ENCODE data around the gene CARF.
A peak's percentile ranks its signal among the peaks of the same experiment; 100 is the strongest.
"Not testable (repeated sequence)": the region's sequence is repeated elsewhere in the genome, so short reads cannot be mapped to it uniquely, and the experiment has no call there.

The CARF gene

DNA sequence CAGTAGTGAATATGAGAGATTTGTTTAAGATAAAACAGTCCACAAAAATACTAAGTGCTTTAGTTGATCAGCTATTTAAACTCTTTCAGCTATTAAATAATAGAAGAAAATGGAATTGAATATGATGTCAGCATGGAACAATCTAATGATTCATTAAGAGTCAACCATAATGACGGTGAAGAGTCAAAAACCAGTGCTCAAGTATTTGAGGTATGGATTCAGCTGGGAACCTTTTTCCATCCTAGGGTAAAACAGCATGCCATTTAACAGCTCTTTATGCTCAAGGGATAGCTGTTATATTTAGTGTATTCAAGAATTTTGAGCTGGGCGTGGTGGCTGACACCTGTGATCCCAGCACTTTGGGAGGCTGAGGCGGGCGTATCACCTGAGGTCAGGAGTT lies 29.7 kb downstream of the CARF start:
- DNase-seq: no peak

DNA sequence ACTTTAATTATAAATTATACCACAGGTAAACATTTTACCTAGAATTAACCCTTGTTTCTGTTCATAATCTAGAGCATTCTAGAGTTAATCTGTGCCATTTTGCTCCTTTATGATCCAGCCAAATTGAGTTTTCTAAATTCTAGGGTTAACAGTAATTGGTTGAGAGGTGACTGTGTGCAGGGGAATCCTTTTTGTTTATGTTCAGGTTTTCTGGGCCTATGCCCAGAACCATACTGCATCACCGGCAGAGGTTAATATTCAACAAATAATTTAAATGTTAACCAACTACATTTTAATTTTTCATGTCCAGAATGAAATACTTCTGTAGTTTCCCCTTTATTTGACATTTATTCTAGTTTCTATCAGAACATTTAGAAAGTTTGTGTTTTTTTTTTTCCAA lies 32.3 kb downstream of the CARF start:
- DNase-seq: no peak

DNA sequence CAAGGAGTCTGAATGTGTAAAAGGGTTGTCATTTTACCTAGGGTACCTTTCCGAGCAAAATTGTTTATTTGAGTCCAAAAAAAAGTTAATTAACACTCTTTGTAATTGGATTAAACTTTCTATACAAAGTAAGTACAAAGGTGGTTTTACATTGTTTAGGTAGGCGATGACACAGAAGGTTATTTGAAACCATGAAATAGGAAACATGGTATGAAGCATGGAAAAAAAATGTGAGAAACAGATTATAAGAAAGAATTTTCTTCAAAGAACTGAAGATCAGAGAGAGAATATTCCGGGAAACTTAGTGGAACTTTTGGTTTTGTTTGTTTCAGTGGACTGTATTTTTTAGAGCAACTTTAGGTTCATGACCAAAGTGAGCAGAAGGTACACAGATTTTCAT lies 32.7 kb downstream of the CARF start:
- no peak for DNase-seq

DNA sequence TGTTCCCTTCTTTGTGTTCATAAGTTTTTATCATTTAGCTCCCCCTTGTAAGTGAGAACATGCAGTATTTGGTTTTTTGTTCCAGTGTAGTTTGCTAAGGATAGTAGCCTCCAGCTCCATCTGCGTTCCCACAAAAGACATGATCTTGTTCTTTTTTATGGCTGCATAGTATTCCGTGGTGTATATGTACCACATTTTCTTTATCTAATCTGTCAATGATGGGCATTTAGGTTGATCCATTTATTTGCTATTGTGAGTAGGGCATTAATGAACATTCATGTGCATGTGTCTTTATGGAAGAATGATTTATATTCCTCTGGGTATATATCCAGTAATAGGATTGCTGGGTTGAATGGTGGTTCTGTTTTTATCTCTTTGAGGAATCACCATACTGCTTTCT lies 33.4 kb downstream of the CARF start:
- no peak for DNase-seq

DNA sequence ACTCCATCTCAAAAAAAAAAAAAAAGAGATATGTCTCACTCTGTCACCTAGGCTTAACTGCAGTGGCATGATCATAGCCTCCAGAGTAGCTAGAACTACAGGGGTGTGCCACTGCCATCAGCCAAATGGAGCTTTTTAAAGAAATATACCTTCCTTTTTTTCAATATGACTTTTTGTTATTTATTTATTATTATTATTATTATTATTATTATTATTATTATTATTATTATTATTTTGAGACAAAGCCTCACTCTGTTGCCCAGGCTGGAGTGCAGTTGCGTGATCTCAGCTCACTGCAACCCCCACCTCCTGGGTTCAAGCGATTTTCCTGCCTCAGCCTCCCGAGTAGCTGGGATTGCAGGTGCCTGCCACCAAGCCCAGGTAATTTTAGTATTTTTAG lies 37.3 kb downstream of the CARF start:
- DNase-seq: not testable (repeated sequence)

DNA sequence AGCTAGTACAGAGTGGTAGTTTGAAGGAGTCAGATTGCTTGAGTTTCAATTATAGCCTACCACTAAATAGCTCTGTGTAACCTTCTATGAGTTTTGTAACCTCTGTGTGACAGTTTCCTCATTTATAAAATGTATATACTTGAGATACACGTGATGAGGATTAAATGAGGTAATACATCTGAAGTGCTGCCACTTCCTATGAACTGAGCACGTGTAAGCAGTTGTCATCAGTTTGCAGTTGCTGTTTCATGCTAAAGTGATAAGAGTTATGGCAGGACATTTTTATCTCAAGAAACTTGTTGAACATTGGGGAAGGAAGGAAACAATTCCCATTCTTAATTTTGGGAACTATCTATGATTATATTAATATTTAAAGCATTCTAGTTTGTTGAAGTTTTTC lies 38.5 kb downstream of the CARF start:
- DNase-seq: no peak

DNA sequence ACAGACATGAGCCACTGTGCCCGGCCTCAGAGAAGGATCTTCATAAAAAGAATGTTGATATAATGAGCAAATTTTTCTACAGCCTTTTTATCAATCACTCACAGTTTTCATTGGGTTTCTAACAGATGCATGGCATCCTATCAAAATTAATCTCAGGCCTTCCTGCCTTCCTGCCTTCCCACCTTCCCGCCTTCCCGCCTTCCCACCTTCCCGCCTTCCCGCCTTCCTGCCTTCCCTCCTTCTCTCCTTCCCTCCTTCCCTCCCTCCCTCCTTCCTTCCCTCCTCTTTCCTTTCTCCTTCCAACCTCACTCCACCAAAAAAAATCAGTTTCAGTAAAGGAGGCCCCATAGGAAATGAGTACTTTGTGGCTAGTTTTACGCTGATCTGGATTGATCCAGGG lies 48.4 kb downstream of the CARF start:
- no peak for DNase-seq

DNA sequence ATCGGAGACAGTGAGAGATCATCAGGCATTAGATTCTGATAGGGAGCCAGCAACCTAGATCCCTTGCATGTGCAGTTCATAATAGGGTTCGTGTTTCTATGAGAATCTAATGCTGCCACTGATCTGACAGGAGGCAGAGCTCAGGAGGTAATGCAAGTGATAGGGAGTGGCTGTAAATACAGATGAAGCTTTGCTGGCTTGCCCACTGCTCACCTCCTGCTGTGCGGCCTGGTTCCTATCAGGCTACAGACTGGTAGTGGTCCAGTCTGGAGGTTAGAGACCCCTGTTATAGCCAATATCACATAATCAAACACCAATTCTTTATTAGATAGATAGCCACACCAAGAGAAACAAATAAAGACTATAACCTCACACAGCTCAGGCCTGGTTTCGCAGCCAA lies 51.6 kb downstream of the CARF start:
- no peak for DNase-seq

DNA sequence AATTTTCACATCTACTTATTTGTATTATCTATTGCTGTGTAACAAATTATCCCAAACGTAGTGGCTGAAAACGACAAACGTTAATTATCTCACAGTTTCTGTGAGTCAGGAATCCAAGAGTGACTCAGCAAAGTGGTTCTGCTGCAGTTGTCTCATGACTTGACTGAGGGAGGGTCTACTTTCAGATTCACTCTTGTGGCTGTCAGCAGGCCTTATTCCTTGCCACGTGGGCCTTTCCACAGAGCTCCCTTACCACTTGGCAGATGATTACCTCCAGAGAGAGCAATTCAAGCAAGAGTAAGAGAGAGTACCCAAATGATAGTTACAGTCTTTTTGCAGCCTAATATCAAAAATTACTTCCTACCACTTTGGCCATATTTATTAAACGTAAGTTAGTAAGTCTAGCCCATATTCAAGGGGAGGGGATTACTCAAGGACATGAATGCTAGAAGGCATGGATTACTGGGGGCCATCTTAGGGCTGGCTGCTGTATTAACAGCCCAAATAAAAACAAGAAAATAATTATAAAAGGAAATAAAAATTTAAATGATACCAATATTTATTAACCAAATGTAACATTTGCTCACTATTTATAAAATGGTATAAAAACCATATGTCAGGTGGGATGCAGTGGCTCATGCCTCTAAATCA lies 53.9 kb downstream of the CARF start:
- DNase-seq: no peak

DNA sequence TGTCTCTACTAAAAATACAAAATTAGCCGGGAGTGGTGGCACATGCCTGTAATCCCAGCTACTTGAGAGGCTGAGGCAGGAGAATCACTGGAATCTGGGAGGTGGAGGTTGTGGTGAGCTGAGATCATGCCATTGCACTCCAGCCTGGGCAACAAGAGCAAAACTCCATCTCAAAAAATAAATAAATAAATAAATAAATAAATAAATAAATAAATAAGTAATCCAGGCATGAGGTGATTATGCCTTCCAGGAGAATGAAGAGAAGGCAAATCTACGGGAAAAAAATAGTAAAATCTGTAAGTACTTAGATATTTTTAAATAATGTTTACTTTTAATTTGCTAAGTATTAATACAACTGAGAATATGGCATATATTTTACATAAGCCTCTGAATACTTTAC lies 57.3 kb downstream of the CARF start:
- not testable (repeated sequence) for DNase-seq

DNA sequence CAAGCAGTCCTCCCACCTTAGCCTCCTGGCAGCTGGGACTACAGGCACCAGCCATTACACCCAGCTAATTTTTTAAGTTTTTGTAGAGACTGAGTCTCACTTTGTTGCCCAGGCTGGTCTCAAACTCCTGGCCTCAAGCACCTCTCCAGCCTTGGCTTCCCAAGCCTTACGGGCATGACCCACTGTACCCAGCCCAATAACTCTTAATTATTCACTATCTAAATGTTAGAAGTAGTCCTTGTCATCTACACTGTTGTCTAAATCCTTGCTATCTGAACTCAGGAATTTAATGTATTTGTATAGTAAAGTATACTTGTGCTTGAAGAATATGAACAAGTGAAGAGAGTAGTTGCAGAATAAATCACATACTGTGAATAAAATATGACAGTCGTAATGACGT lies 64.7 kb downstream of the CARF start:
- DNase-seq: no peak

DNA sequence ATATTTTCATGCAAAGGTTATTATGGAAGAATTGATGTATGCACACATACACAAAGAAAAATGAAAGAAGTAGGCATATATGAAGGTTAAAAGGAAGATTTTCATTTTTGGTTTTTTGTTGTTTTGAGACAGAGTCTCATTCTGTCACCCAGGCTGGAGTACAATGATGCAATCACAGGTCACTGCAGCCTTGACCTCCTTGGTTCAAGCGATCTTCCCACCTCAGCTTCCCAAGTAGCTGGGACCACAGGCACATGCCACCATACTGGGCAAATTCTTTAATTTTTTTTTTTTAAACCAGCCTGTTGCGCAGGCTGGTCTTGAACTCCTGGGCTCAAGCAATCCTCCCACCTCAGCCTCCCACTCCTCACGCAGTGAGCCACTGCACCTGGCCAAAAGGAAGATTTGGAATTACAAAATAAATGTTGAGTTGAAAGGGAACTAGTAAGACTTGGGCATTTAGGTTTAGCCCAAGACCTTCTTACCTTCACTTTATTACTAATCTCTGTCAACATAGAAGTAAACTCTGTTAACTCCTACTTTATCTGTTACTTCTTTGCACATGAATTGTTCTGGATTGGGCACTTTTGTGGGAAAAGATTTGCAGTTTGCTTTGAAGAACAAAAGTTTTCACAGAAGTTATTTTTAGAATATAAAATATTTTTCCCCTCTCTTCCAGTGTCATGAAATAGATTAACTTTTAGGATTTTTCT lies 70.9 kb downstream of the CARF start:
- DNase-seq: no peak

DNA sequence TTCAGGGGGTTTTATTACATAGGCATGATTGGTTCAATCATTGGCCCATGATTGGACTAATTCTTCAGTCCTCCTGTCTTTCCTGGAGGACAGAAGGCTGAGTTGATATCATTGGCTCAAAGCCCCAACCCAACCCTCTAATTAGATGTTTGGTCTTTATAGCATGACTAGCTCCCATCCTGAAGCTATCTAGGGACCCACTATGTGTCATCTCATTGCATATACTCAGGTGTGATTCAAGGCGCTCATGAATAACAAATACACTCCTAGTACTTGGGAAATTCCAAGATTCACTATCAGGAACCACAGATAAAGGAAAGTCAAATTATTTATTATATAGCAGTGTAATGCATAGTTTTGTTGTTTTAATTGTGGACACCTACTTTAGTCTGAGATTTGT lies 77.7 kb downstream of the CARF start:
- no peak for DNase-seq

DNA sequence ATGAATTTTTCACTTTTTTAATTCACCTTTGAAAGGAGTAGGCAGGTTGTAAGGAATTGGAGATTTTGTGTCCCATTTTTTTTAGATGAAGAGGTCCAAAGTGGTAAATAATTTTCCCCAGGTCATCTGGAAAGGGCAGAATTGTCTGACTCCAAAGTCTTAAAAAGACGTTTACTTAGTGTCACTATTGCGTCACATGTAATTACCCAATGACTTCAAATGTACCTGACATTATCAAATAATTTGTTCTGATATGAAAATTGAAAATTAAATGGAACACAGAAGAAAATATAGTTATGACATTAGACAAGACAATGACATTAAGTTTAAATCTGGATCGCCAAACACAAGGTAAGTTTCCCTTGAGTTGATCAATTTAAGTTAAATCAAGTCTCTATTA lies 78.4 kb downstream of the CARF start:
- DNase-seq: no peak

DNA sequence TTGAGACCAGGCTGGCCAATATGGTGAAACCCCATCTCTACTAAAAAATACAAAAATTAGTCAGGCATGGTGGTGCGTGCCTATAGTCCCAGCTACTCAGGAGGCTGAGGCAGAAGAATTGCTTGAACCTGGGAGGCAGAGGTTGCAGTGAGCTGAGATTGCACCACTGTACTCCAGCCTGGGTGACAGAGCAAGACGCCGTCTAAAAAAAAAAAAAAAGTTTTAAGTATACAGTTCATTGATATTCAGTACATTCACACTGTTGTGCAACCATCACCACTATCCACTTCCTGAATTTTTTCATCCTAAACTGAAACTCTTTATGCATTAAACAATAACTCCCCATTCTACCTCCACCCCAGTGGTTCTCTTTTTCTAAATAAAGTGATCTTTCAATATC lies 85.0 kb downstream of the CARF start:
- DNase-seq: not testable (repeated sequence)

DNA sequence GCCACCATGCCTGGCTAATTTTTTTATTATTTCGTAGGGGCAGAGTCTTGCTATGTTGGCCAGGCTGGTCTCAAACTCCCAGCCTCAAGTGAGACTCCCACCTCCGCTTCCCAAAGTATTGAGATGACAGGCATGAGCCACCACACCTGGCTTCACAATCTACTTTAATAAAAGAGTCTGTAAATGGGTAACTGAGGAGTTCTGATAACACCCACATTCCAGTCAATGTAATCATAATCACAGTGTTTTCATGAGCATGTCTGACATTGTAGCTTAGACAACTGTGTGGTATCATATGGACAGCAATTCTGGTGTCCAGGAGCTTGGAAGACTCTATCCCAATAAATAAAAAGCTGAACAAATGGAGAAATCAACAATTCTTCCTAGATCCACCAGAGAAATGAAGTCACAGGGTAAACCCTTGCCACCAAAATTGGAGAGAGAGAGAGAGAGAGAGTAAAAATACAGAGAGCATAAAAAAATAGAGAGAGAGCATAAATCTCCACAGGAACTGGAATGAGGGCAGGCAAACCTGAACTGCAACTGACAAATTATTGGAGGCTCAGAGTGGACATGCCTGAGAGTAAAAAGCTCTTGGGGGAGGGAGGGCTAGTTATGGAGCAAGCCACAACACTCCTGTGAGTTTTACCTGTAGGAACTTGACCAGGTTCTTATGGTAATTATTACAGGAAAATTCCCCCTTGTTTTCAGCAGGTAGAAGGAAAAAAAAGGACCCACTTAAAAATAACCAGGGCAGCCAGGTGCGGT lies 90.2 kb downstream of the CARF start:
- no peak for DNase-seq

DNA sequence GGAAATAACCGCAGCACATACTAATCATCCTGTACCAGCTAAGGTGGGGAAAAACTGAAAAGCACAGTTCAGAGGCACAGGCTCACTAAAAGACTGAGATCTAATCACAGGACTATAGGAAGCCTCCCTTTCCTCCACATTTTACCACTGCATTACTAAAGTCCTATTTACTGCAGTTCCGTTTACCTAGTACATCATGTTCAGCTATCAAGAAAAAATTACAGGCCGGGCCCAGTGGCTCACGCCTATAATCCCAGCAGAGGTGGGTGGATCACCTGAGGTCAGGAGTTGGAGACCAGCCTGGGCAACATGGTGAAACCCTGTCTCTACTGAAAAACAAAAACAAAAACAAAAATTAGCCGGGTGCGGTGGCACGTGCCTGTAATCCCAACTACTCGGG lies 91.6 kb downstream of the CARF start:
- DNase-seq: no peak

DNA sequence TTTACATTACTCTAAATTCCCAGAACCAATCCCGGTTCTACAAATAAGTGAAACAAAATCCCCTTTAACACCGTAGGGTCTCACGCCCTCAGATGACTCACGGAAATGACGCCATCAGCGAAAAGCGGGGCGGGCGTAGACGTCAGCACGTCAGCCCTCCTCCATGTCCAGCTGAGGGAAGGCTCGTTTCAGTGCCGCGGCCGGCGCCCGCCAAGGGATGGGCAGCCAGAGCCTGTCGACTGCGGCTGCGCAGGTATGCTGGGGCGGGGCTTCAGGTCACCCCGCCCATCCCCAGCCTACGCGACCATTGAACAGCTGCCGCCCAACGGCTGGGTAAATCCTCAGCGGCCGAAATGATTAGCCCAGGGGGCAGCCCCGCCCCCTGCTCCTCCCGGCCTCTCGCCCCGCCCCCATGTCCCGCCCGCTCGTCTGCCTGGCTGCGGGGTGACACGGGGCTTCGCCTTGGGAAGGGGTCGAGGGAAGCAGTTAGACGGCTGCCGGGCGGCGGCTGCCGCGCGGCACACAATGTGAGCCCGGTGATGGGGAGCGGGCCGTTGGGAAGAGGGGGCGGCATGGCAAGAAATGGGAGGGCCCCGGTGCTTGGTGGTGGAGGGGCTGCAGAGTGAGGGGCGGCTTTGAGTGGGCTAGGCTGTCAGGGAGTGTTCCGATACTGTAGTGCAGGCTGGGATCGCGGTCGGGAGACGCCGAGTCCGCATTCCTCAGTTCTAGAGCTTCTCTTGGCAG lies 102.6 kb downstream of the CARF start, which contains the start of gene NBEAL1:
Gene NBEAL1, plus strand, starts transcription at position 420 of the 744 bp plus-strand sequence. CDS start 1,510 bp downstream, outside the sequence.
- peak; percentile 97 for DNase-seq

DNA sequence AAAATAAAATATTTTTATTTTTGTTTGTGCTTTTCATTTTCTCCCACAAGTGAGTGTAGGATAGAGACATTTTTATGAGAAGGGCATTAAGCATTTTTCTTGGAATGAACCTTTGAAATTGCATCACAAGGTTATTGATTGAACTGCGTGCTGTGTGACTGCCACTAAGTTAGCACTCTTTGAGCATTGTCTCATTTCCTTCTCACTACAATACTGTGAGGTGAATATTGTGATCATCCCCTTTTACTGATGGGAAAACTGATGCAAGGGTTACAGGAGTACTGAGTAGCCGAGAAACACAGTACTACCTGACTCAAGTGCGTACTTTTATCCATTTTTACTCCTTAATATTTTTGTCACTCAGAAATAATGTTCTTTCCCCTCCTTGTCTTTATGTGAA lies 104.6 kb downstream of the CARF start:
- no peak for DNase-seq

DNA sequence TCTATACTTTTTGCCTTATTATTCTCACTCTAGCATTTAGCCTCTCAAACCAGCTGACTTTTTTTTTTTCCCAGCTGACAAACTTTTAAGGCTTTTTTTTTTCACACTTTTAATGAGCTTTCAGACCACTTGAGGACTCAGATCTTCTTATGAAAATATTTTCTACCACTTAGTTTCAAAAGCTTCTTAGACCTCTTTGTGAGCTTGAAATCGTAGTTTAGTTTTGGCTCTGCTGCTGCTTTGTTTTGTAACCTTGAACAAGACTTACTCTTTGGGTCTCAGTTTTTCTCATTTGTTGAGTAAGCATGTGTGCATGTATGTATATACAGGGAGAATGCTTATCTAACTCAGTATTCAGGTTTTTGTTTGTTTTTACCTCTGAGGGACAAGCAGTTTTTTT lies 106.1 kb downstream of the CARF start:
- DNase-seq: no peak

DNA sequence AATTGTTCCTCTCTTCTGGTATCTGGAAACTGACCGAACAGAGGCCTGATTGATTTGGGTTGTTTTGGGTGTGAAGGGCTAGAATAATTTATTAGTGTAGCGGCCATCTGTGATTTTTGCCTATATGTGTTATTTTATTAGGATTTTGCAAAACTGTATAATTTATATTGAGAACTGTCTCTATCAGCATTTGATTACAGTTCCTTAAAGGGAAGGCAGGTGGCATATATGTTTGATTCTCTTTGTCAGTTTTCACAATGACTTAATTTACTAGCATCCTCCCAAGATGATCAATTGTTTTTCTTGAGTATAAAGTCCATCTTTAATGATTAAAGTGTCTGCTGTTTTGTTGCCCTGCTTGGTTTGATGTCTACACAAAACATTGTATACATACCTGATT lies 107.1 kb downstream of the CARF start:
- DNase-seq: no peak

DNA sequence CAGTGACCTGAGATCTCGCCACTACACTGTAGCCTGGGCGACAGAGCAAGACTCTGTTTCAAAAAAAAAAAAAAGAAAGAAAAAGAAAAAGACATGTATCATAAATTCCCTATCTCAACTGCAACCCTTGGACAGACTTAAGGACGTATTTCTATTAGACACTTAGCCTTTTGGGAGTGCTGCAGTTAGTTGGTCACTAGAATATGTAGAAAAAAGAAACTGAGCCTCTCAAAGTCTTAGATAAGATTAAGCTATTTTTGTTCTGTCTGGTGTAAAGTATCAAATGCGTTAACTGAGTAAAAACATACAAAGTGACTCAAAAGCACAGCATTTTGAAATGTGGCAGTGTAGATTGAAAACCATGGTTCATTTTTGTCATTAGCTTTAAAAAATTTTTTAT lies 109.9 kb downstream of the CARF start:
- no peak for DNase-seq

DNA sequence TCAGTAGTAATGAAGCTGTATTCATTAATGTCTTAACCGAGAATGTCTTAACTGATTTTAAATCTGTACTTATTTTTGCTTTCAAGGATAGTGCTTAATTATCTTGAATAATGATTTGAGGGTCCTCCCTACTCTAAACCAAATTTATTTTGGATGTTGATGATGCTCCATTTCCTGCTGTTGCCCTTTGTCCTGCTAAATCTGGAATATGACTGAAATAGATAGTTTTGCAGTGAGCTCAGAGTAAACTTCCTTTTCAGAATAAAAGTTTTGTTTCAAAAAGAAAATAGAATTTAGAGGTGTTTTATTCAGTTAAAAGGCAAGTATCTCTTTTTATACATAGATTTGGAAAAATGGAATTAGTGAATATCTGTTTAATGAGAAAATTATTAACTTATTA lies 110.7 kb downstream of the CARF start:
- DNase-seq: no peak

Measured in DMS153 (cell line).